NCI-H2107 (cell line): ENCODE data around the gene SLC36A4.
"Not testable (repeated sequence)": the region's sequence is repeated elsewhere in the genome, so short reads cannot be mapped to it uniquely, and the experiment has no call there.

Experiments
- DNase-seq: peaks from one replicate; lab custom pipeline; 2025; lab: John Stamatoyannopoulos, UW

The SLC36A4 gene

GRCh38 chr11:93197380-93198214 lies at the start of gene SLC36A4:
TSS of gene SLC36A4 (minus strand) at chr11:93197991. CDS start at chr11:93197832, 159 bp downstream.
- DNase-seq: peak; percentile 78

- DNase-seq: not testable (repeated sequence)
These were observed 49.0 kb upstream of the SLC36A4 start for GRCh38 chr11:93246790-93247189.

GRCh38 chr11:93244018-93244417 lies 46.2 kb upstream of the SLC36A4 start:
- no peak for DNase-seq

GRCh38 chr11:93239966-93240365 lies 42.2 kb upstream of the SLC36A4 start:
- DNase-seq: no peak

GRCh38 chr11:93238956-93239355 lies 41.2 kb upstream of the SLC36A4 start:
- no peak for DNase-seq

GRCh38 chr11:93236741-93237675 lies 39.2 kb upstream of the SLC36A4 start:
- no peak for DNase-seq

GRCh38 chr11:93234602-93235207 lies 36.9 kb upstream of the SLC36A4 start:
- peak; percentile 80 for DNase-seq

- no peak for DNase-seq
These were observed 32.1 kb upstream of the SLC36A4 start for GRCh38 chr11:93229876-93230275.

GRCh38 chr11:93225662-93226061 lies 27.9 kb upstream of the SLC36A4 start:
- no peak for DNase-seq

- peak; percentile 57 for DNase-seq
These were observed 23.7 kb upstream of the SLC36A4 start for GRCh38 chr11:93221539-93221938.

GRCh38 chr11:93220078-93220477 lies 22.3 kb upstream of the SLC36A4 start:
- no peak for DNase-seq

GRCh38 chr11:93219440-93219839 lies 21.6 kb upstream of the SLC36A4 start:
- peak; percentile 41 for DNase-seq

- peak; percentile 91 for DNase-seq
These were observed 18.8 kb upstream of the SLC36A4 start for GRCh38 chr11:93216511-93217101.

- no peak for DNase-seq
These were observed 15.8 kb upstream of the SLC36A4 start for GRCh38 chr11:93213622-93214021.

GRCh38 chr11:93212094-93212493 lies 14.3 kb upstream of the SLC36A4 start:
- no peak for DNase-seq

GRCh38 chr11:93209466-93209865 lies 11.7 kb upstream of the SLC36A4 start:
- DNase-seq: no peak

GRCh38 chr11:93208663-93209270 lies 11.0 kb upstream of the SLC36A4 start:
- DNase-seq: no peak

GRCh38 chr11:93199616-93200015 lies 1.8 kb upstream of the SLC36A4 start:
- no peak for DNase-seq

- DNase-seq: no peak
These were observed 539 bp upstream of the SLC36A4 start for GRCh38 chr11:93198215-93198845.

GRCh38 chr11:93196816-93197379 lies 893 bp downstream of the SLC36A4 start:
- no peak for DNase-seq
